H9 (cell line): Measurements from ENCODE around the gene RELL1. TPM values are rescaled to one million over a fixed set of nuclear protein-coding genes. Genes with fewer than 3 reads are reported as not detected.

Experiments
- DNase-seq: peaks from one replicate; pipeline ENCODE4 v3.0.0-alpha.2; 2017
- H2AFZ ChIP-seq: one replicate; pipeline ENCODE4 v1.6.1; 2013; ENCODE audit warnings: mild to moderate bottlenecking, low read length, control low read depth, moderate library complexity
- H2AK5ac ChIP-seq: 2 replicates; pipeline ENCODE4 v1.6.1; 2013; ENCODE audit warnings: low read length, control low read depth, mixed read lengths; ENCODE audit not compliant: insufficient read length
- H2BK120ac ChIP-seq: one replicate; pipeline ENCODE4 v1.6.1; 2013; ENCODE audit warnings: low read depth, mild to moderate bottlenecking, low read length, control low read depth, inconsistent platforms; ENCODE audit not compliant: poor library complexity, severe bottlenecking
- H2BK12ac ChIP-seq: 2 replicates; pipeline ENCODE4 v1.6.1; 2013; ENCODE audit warnings: low read length, control low read depth, mixed read lengths, low read depth; ENCODE audit not compliant: insufficient read length
- H2BK15ac ChIP-seq: 2 replicates; pipeline ENCODE4 v1.6.1; 2013; ENCODE audit warnings: low read depth, low read length, control low read depth
- H2BK20ac ChIP-seq: one replicate; pipeline ENCODE4 v1.6.1; 2013; ENCODE audit warnings: low read depth, mild to moderate bottlenecking, low read length, control low read depth, inconsistent platforms; ENCODE audit not compliant: poor library complexity, severe bottlenecking
- H2BK5ac ChIP-seq: 2 replicates; pipeline ENCODE4 v1.6.1; 2013; ENCODE audit warnings: low read length, control low read depth, mixed read lengths; ENCODE audit not compliant: insufficient read length
- H3K14ac ChIP-seq: 2 replicates; pipeline ENCODE4 v1.6.1; 2013; ENCODE audit warnings: low read length, control low read depth; ENCODE audit not compliant: insufficient read depth
- H3K18ac ChIP-seq: 2 replicates; pipeline ENCODE4 v1.6.1; 2013; ENCODE audit warnings: low read depth, mild to moderate bottlenecking, mixed read lengths, low read length, control low read depth; ENCODE audit not compliant: insufficient read length
- H3K23ac ChIP-seq: 2 replicates; pipeline ENCODE4 v1.6.1; 2013; ENCODE audit warnings: low read length, control low read depth, mixed read lengths, low read depth; ENCODE audit not compliant: insufficient read length
- H3K23me2 ChIP-seq: 2 replicates; pipeline ENCODE4 v1.6.1; 2013; ENCODE audit warnings: low read depth, mild to moderate bottlenecking, mixed read lengths, low read length, control low read depth; ENCODE audit not compliant: insufficient read length, poor library complexity, severe bottlenecking
- H3K27ac ChIP-seq: 2 replicates; pipeline ENCODE4 v1.5.1; 2013; ENCODE audit warnings: low read length, control low read depth, mixed read lengths, low read depth; ENCODE audit not compliant: insufficient read length
- H3K27me3 ChIP-seq: 2 replicates; pipeline ENCODE4 v1.6.1; 2013; ENCODE audit warnings: low read length, control low read depth, inconsistent platforms; ENCODE audit not compliant: insufficient read depth
- H3K4ac ChIP-seq: 2 replicates; pipeline ENCODE4 v1.6.1; 2013; ENCODE audit warnings: low read depth, mild to moderate bottlenecking, control low read depth, inconsistent platforms, low read length, moderate library complexity
- H3K4me1 ChIP-seq: 2 replicates; pipeline ENCODE4 v1.6.1; 2013; ENCODE audit warnings: low read length, control low read depth, inconsistent platforms; ENCODE audit not compliant: insufficient read depth
- H3K4me2 ChIP-seq: 2 replicates; pipeline ENCODE4 v1.6.1; 2013; ENCODE audit warnings: low read length, control low read depth, mixed read lengths; ENCODE audit not compliant: insufficient read length, insufficient read depth
- H3K56ac ChIP-seq: 2 replicates; pipeline ENCODE4 v1.6.1; 2013; ENCODE audit warnings: low read depth, mild to moderate bottlenecking, mixed read lengths, low read length, control low read depth; ENCODE audit not compliant: insufficient read length
- H3K79me1 ChIP-seq: 2 replicates; pipeline ENCODE4 v1.6.1; 2013; ENCODE audit warnings: low read depth, mild to moderate bottlenecking, moderate library complexity, low read length, control low read depth, inconsistent platforms; ENCODE audit not compliant: insufficient read depth, poor library complexity, severe bottlenecking
- H3K79me2 ChIP-seq: 2 replicates; pipeline ENCODE4 v1.6.1; 2013; ENCODE audit warnings: low read length, control low read depth, inconsistent platforms; ENCODE audit not compliant: insufficient read depth
- H3K9ac ChIP-seq: 2 replicates; pipeline ENCODE4 v1.6.1; 2013; ENCODE audit warnings: low read length, control low read depth, mixed read lengths; ENCODE audit not compliant: insufficient read length; ENCODE audit errors: extremely low read depth
- H3K9me3 ChIP-seq: one replicate; pipeline ENCODE4 v1.6.1; 2013; ENCODE audit warnings: low read depth, low read length, inconsistent platforms; ENCODE audit not compliant: control insufficient read depth
- H3T11ph ChIP-seq: one replicate; pipeline ENCODE4 v1.6.1; 2013; ENCODE audit warnings: mild to moderate bottlenecking, low read length, control low read depth, inconsistent platforms
- H4K20me1 ChIP-seq: one replicate; pipeline ENCODE4 v1.6.1; 2013; ENCODE audit not compliant: control insufficient read depth, insufficient read length, insufficient read depth
- H4K5ac ChIP-seq: 2 replicates; pipeline ENCODE4 v1.6.1; 2013; ENCODE audit warnings: low read depth, mild to moderate bottlenecking, mixed read lengths, low read length, control low read depth; ENCODE audit not compliant: insufficient read length
- H4K8ac ChIP-seq: replicated peaks from 2 replicates; pipeline ENCODE4 v1.6.1; 2013; ENCODE audit warnings: low read length, control low read depth, mixed read lengths, low read depth; ENCODE audit not compliant: insufficient read length
- H4K91ac ChIP-seq: 2 replicates; pipeline ENCODE4 v1.6.1; 2013; ENCODE audit warnings: low read depth, mild to moderate bottlenecking, moderate library complexity, mixed read lengths, low read length, control low read depth; ENCODE audit not compliant: insufficient read length
- H3K27ac Mint-ChIP-seq, 3 experiments: 2 replicates in 2 of 3; 3 replicates in 1 of 3; pipeline ENCODE4 v1.8.0; 2020 to 2021; ENCODE audit warnings: mixed read lengths in 3 of 3, mild to moderate bottlenecking in 1 of 3, moderate library complexity in 1 of 3
- H3K27me3 Mint-ChIP-seq: 2 replicates; pipeline ENCODE4 v1.8.0; 2021; ENCODE audit warnings: low read depth, mild to moderate bottlenecking, moderate library complexity, mixed read lengths
- H3K36me3 Mint-ChIP-seq, 3 experiments: 2 replicates in 2 of 3; 3 replicates in 1 of 3; pipeline ENCODE4 v1.8.0; 2020 to 2021; ENCODE audit warnings: low read depth in 3 of 3, mixed read lengths in 3 of 3; ENCODE audit not compliant: insufficient read depth in 1 of 3
- H3K4me1 Mint-ChIP-seq, 2 experiments: 2 replicates each; pipeline ENCODE4 v1.8.0; 2020; ENCODE audit warnings: mixed read lengths in 2 of 2
- H3K4me3 Mint-ChIP-seq, 2 experiments: 2 replicates in 1 of 2; 3 replicates in 1 of 2; pipeline ENCODE4 v1.8.0; 2020 to 2021; ENCODE audit warnings: mild to moderate bottlenecking in 2 of 2, mixed read lengths in 2 of 2, moderate library complexity in 1 of 2
- H3K9me3 Mint-ChIP-seq, 2 experiments: 2 replicates in 1 of 2; 3 replicates in 1 of 2; pipeline ENCODE4 v1.8.0; 2020; ENCODE audit warnings: mild to moderate bottlenecking in 2 of 2, mixed read lengths in 2 of 2, moderate library complexity in 1 of 2
- WGBS: extraction: QIAGEN DNeasy Blood & Tissue Kit; methylation state at CpG from one replicate; pipeline ENCODE4 v1.1.7; 2013; ENCODE audit warnings: missing lambda C conversion rate, low lambda C conversion rate, mixed read lengths; ENCODE audit not compliant: insufficient read length; ENCODE audit errors: extremely low coverage; 5-methylcytosine and 5-hydroxymethylcytosine counted together
- total RNA-seq: library from RNA; stranded (reverse); gene quantifications from 2 replicates; pipeline ENCODE4 v1.2.1, GENCODE V29; 2021
- TF ChIP-seq, protein P1 (sequence below): fragments of 200-600 bp; sonication (generic); conservative IDR thresholded peaks from 3 replicates; pipeline ENCODE4 v1.8.0; 2021; ENCODE audit warnings: antibody characterized with exemption, mild to moderate bottlenecking

RELL1 gene
- total RNA-seq, 1 experiment from 2014 or later, result 10.8 TPM

DNA sequence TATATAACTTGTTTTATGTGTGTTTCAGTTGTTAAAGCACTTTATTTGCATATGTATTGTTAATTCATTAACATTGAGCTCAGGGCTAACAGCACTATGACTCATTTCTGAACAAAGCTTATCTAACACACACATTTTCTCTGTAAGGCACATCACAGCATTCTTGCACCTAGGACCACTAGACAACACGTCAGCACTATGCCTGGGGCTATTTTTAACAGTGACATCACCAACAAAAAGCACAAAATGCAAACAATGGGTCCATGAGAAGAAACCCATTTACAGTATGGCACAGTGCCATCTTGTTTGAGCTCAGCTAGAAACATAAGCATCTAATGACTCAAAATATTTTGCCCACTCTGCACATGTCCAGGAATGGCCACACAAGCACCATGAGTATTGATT lies 124.4 kb downstream of the RELL1 start:
- Histone ChIP-seq H3K4me1 (no peaks in the 10 kb centered on the region), H3K79me1 (no peaks in the 10 kb centered on the region), H4K5ac (no peak overlapping the region), H3K4me2 (no peak overlapping the region), H2AFZ (no peak overlapping the region), H3K18ac (no peak overlapping the region), H2AK5ac (no peak overlapping the region), H3T11ph (no peak overlapping the region), H3K9me3 (no peaks in the 10 kb centered on the region), H3K27ac (no peak overlapping the region), H2BK15ac (no peak overlapping the region), H2BK5ac (no peak overlapping the region), H3K14ac (no peak overlapping the region), H3K23ac (no peak overlapping the region), H3K56ac (no peak overlapping the region), H3K23me2 (no peaks in the 10 kb centered on the region), H4K8ac (no peak overlapping the region), H2BK12ac (no peak overlapping the region), H4K20me1 (no peaks in the 10 kb centered on the region), H2BK20ac (no peak overlapping the region), H3K9ac (no peak overlapping the region), H3K27me3 (no peaks in the 10 kb centered on the region), H4K91ac (no peak overlapping the region), H3K4ac (no peak overlapping the region), H2BK120ac (no peak overlapping the region), H3K79me2 (no peaks in the 10 kb centered on the region)
- TF ChIP-seq, protein P1, sequence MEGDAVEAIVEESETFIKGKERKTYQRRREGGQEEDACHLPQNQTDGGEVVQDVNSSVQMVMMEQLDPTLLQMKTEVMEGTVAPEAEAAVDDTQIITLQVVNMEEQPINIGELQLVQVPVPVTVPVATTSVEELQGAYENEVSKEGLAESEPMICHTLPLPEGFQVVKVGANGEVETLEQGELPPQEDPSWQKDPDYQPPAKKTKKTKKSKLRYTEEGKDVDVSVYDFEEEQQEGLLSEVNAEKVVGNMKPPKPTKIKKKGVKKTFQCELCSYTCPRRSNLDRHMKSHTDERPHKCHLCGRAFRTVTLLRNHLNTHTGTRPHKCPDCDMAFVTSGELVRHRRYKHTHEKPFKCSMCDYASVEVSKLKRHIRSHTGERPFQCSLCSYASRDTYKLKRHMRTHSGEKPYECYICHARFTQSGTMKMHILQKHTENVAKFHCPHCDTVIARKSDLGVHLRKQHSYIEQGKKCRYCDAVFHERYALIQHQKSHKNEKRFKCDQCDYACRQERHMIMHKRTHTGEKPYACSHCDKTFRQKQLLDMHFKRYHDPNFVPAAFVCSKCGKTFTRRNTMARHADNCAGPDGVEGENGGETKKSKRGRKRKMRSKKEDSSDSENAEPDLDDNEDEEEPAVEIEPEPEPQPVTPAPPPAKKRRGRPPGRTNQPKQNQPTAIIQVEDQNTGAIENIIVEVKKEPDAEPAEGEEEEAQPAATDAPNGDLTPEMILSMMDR, result no peak
- no peak overlapping the region for H3K27ac Mint-ChIP-seq
- WGBS, result no CpG with 5 or more reads among the region's 1 CpG
- peaks cover 3 to 5% of the 10 kb centered on the region in 2 experiments; a peak in 3 of 5 replicates for H3K9me3 Mint-ChIP-seq
- DNase-seq, result no peak
- no peak overlapping the region for H3K4me3 Mint-ChIP-seq
- peaks cover 6 to 8% of the 10 kb centered on the region in 2 experiments for H3K4me1 Mint-ChIP-seq
- peaks cover 0 to 5% (median 2%) of the 10 kb centered on the region in 3 experiments; a peak in 3 of 7 replicates for H3K36me3 Mint-ChIP-seq
- no peaks in the 10 kb centered on the region; the same call in 1 of the 2 replicates for H3K27me3 Mint-ChIP-seq
